Measurements from ENCODE around the gene NEDD1. TPM values are rescaled to one million over a fixed set of nuclear protein-coding genes. Genes with fewer than 3 reads are reported as not detected.
A peak's percentile ranks its signal among the peaks of the same experiment; 100 is the strongest.

NEDD1 gene
- total RNA-seq, 2 donors from 2014 or later: 39.8 to 42.7 TPM

GRCh38 chr12:96948782-96949181 lies 41.7 kb downstream of the NEDD1 start:
- no peaks in the 10 kb centered on the region for H3K27me3 Mint-ChIP-seq
- no peaks in the 10 kb centered on the region for H3K9me3 Mint-ChIP-seq
- no peak overlapping the region for H3K4me3 Mint-ChIP-seq
- peaks cover 96% of the 10 kb centered on the region for H3K36me3 Mint-ChIP-seq (ENCODE audit: low read depth)
- no peaks in the 10 kb centered on the region for H3K4me1 Mint-ChIP-seq
- H3K27ac Mint-ChIP-seq: no peak overlapping the region
- no peak for ATAC-seq (replicated peaks)

GRCh38 chr12:96979532-96979931 lies 72.5 kb downstream of the NEDD1 start:
- H3K36me3 Mint-ChIP-seq (ENCODE audit: low read depth): no peaks in the 10 kb centered on the region
- ATAC-seq (replicated peaks): no peak
- no peaks in the 10 kb centered on the region for H3K9me3 Mint-ChIP-seq
- H3K4me3 Mint-ChIP-seq: no peak overlapping the region
- no peak overlapping the region for H3K27ac Mint-ChIP-seq
- H3K4me1 Mint-ChIP-seq: no peaks in the 10 kb centered on the region
- peaks cover 7% of the 10 kb centered on the region for H3K27me3 Mint-ChIP-seq

- Mint-ChIP-seq H3K27me3 (peaks cover 7% of the 10 kb centered on the region), H3K9me3 (no peaks in the 10 kb centered on the region), H3K36me3 (ENCODE audit: low read depth) (no peaks in the 10 kb centered on the region), H3K27ac (no peak overlapping the region), H3K4me1 (no peaks in the 10 kb centered on the region), H3K4me3 (no peak overlapping the region)
- no peak for ATAC-seq (replicated peaks)
Measured at GRCh38 chr12:96980991-96981414, 73.9 kb downstream of the NEDD1 start.

DNA sequence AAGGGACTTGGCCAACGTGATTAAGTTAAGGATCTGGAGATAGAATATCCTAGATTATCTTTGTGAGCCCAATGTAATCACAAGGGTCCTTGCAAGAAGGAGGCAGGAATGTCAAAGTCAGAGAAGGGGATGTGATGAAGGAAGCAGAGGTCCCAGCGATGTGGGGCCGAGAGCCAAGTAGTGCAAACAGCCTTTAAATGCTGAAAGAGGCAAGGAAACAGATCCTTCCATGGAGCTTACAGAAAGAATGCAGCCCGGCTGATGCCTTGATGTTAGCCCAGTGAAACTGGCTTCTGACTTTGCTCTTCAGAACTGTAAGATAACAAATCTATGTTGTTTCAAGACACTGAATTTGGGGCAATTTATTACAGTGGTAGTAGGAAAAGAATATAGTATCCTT lies 74.9 kb downstream of the NEDD1 start:
- ATAC-seq (replicated peaks): no peak
- H3K27me3 Mint-ChIP-seq: peaks cover 7% of the 10 kb centered on the region
- H3K27ac Mint-ChIP-seq: no peak overlapping the region
- H3K9me3 Mint-ChIP-seq: no peaks in the 10 kb centered on the region
- no peaks in the 10 kb centered on the region for H3K36me3 Mint-ChIP-seq (ENCODE audit: low read depth)
- H3K4me1 Mint-ChIP-seq: no peaks in the 10 kb centered on the region
- no peak overlapping the region for H3K4me3 Mint-ChIP-seq

DNA sequence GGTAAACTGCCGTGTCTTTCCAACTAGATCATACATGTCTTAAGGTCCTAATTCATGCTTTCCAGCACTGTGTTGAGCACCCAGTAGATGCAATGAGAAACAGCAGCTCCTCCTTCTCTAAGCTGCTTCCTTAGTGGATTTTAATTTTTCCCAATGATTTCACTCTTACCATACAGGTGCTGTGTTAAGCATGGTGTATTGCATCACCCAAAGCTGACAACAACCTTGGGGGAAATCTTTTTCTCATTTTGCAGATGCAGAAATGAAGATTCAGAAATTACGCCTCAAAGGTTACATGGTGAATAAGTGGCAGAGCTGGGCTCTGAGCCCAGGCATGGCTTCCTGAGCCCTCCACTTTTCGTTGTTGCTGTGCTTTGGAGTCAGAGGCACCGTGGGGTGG lies 75.6 kb downstream of the NEDD1 start:
- Mint-ChIP-seq H3K27me3 (peaks cover 7% of the 10 kb centered on the region), H3K4me1 (no peaks in the 10 kb centered on the region), H3K9me3 (no peaks in the 10 kb centered on the region), H3K36me3 (ENCODE audit: low read depth) (no peaks in the 10 kb centered on the region), H3K4me3 (no peak overlapping the region), H3K27ac (no peak overlapping the region)
- ATAC-seq (replicated peaks): no peak

DNA sequence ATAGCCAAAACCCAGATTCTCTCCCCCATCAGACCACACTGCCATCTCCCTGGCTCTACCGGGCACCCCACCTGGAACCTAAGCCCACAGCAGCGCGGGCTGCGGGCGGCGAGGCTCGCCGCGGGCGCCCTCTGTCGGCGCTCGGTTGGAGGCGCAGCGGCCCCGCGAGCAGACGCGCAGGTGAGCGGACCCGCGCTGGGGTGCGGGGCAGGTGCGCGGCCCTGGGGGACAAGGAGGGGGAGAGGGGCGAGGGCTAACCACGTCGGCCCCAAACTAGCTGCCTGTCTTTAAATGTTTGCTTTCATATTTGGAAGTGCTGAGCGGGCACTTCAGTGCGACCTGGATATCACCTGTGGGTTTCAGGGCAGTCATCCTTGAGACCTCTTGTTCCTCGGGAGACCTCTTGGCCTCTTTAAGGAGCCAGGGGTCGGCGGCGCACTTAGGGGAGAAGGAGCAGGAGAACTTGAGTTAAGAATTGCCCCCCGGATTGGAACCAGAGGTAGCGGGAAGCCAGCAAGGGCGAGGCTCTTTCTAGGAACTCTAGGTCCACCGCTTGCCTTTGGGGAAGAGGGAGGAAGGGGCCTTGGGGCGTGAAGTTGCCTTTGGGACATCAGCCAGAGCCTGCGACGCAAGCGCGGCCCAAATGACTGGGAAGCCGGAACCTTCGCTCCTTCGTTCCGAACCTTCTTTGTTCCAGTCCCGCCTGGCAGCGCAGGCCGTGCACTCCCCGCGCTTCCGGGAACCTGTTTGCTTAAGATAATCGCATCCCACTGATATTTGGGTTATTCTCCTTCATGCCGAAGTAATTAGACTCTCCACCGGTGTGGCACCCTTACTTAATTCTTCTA lies 78.7 kb downstream of the NEDD1 start:
- H3K27me3 Mint-ChIP-seq: peaks cover 6% of the 10 kb centered on the region
- no peak overlapping the region for H3K27ac Mint-ChIP-seq
- peak overlapping the region; percentile 58 for H3K4me3 Mint-ChIP-seq
- H3K4me1 Mint-ChIP-seq: no peaks in the 10 kb centered on the region
- ATAC-seq (replicated peaks): peak; percentile 83
- H3K36me3 Mint-ChIP-seq (ENCODE audit: low read depth): no peaks in the 10 kb centered on the region
- no peaks in the 10 kb centered on the region for H3K9me3 Mint-ChIP-seq

- H3K36me3 Mint-ChIP-seq (ENCODE audit: low read depth): no peaks in the 10 kb centered on the region
- no peaks in the 10 kb centered on the region for H3K9me3 Mint-ChIP-seq
- H3K27ac Mint-ChIP-seq: no peak overlapping the region
- H3K4me1 Mint-ChIP-seq: no peaks in the 10 kb centered on the region
- no peak overlapping the region for H3K4me3 Mint-ChIP-seq
- no peak for ATAC-seq (replicated peaks)
- H3K27me3 Mint-ChIP-seq: peaks cover 4% of the 10 kb centered on the region
Measured at GRCh38 chr12:96986883-96987523, 79.9 kb downstream of the NEDD1 start.

GRCh38 chr12:96988919-96989318 lies 81.9 kb downstream of the NEDD1 start:
- Mint-ChIP-seq H3K36me3 (ENCODE audit: low read depth) (no peaks in the 10 kb centered on the region), H3K27me3 (peaks cover 9% of the 10 kb centered on the region), H3K4me3 (no peak overlapping the region), H3K4me1 (no peaks in the 10 kb centered on the region), H3K27ac (no peak overlapping the region), H3K9me3 (no peaks in the 10 kb centered on the region)
- no peak for ATAC-seq (replicated peaks)

DNA sequence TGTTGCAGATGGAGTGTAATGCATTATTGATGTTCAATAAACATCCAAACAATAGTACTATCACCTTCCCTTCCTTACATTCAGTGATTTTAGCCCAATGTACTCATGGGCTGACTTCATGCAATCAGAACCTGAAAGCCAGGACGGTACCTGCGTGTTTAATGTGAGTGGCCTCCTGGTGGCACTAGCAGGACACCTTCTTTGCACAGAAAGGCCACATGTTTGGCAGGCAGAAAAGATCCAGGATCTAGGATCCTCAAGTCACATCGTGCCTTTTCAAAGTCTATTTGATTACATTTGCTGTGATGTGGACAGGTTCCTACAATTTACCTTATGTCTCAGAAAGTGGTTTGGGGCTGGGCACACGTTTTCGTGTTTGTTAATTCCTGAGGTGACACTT lies 82.9 kb downstream of the NEDD1 start:
- H3K27me3 Mint-ChIP-seq: peaks cover 10% of the 10 kb centered on the region
- no peaks in the 10 kb centered on the region for H3K9me3 Mint-ChIP-seq
- no peak for ATAC-seq (replicated peaks)
- no peaks in the 10 kb centered on the region for H3K36me3 Mint-ChIP-seq (ENCODE audit: low read depth)
- no peaks in the 10 kb centered on the region for H3K4me1 Mint-ChIP-seq
- no peak overlapping the region for H3K27ac Mint-ChIP-seq
- no peak overlapping the region for H3K4me3 Mint-ChIP-seq

- Mint-ChIP-seq H3K4me1 (no peaks in the 10 kb centered on the region), H3K36me3 (ENCODE audit: low read depth) (no peaks in the 10 kb centered on the region)
- ATAC-seq (replicated peaks): no peak
Measured at GRCh38 chr12:96994900-96995299, 87.8 kb downstream of the NEDD1 start.

GRCh38 chr12:96995861-96996260 lies 88.8 kb downstream of the NEDD1 start:
- no peak overlapping the region for H3K4me3 Mint-ChIP-seq
- H3K27ac Mint-ChIP-seq: no peak overlapping the region
- ATAC-seq (replicated peaks): no peak
- H3K27me3 Mint-ChIP-seq: peaks cover 33% of the 10 kb centered on the region
- no peaks in the 10 kb centered on the region for H3K9me3 Mint-ChIP-seq
- no peaks in the 10 kb centered on the region for H3K36me3 Mint-ChIP-seq (ENCODE audit: low read depth)
- no peaks in the 10 kb centered on the region for H3K4me1 Mint-ChIP-seq

More at GRCh38 chr12:96994900-96995299, 87.8 kb downstream of the NEDD1 start:
- Mint-ChIP-seq H3K9me3 (no peaks in the 10 kb centered on the region), H3K4me3 (no peak overlapping the region), H3K27ac (no peak overlapping the region), H3K27me3 (peaks cover 29% of the 10 kb centered on the region)

GRCh38 chr12:96997797-96998484 lies 90.9 kb downstream of the NEDD1 start:
- Mint-ChIP-seq H3K4me3 (no peak overlapping the region), H3K36me3 (ENCODE audit: low read depth) (no peaks in the 10 kb centered on the region), H3K9me3 (no peaks in the 10 kb centered on the region), H3K27me3 (peaks cover 30% of the 10 kb centered on the region), H3K27ac (no peak overlapping the region), H3K4me1 (no peaks in the 10 kb centered on the region)
- ATAC-seq (replicated peaks): no peak

- Mint-ChIP-seq H3K4me1 (no peaks in the 10 kb centered on the region), H3K9me3 (no peaks in the 10 kb centered on the region), H3K27me3 (peaks cover 26% of the 10 kb centered on the region), H3K4me3 (no peak overlapping the region), H3K36me3 (ENCODE audit: low read depth) (no peaks in the 10 kb centered on the region), H3K27ac (no peak overlapping the region)
- ATAC-seq (replicated peaks): no peak
Measured at GRCh38 chr12:97003276-97003675, 96.2 kb downstream of the NEDD1 start.

Measured in activated T-helper 17 cell treated with anti-CD3 and anti-CD28 coated beads, Interleukin-2, amount 50 U/mL, for 72 hours (primary cell).